Subcutaneous abdominal adipose tissue (tissue), 5 donors: ENCODE data around the gene LPIN1.

Experiments
- H3K27ac ChIP-seq: one replicate; pipeline ENCODE4 v1.7.0; 2013; ENCODE audit warnings: low read depth, mild to moderate bottlenecking, inconsistent platforms, low read length, moderate library complexity
- H3K27me3 ChIP-seq, 5 donors: one replicate each; pipeline ENCODE4 v1.7.0; 2013; ENCODE audit warnings: low read length in 5 of 5, inconsistent platforms in 1 of 5; ENCODE audit not compliant: control insufficient read depth in 5 of 5, insufficient read depth in 4 of 5
- H3K36me3 ChIP-seq, 5 donors: one replicate each; pipeline ENCODE4 v1.7.0; 2013; ENCODE audit warnings: low read length in 5 of 5; ENCODE audit not compliant: control insufficient read depth in 5 of 5, insufficient read depth in 5 of 5
- H3K4me1 ChIP-seq, 5 donors: one replicate each; pipeline ENCODE4 v1.7.0; 2013; ENCODE audit warnings: low read length in 5 of 5, mild to moderate bottlenecking in 3 of 5, moderate library complexity in 1 of 5; ENCODE audit not compliant: control insufficient read depth in 5 of 5, insufficient read depth in 5 of 5
- H3K4me3 ChIP-seq, 5 donors: one replicate each; pipeline ENCODE4 v1.7.0; 2013; ENCODE audit warnings: low read length in 5 of 5, low read depth in 1 of 5
- H3K9ac ChIP-seq, 5 donors: one replicate each; pipeline ENCODE4 v1.7.0; 2013; ENCODE audit warnings: low read length in 5 of 5, mild to moderate bottlenecking in 4 of 5, moderate library complexity in 3 of 5
- H3K9me3 ChIP-seq, 5 donors: one replicate each; pipeline ENCODE4 v1.7.0; 2013; ENCODE audit warnings: low read length in 5 of 5; ENCODE audit not compliant: control insufficient read depth in 5 of 5
- donor health status: healthy.
- donor health status: healthy.
- donor health status: healthy.
- donor health status: healthy.
- donor health status: healthy.

Gene LPIN1

DNA sequence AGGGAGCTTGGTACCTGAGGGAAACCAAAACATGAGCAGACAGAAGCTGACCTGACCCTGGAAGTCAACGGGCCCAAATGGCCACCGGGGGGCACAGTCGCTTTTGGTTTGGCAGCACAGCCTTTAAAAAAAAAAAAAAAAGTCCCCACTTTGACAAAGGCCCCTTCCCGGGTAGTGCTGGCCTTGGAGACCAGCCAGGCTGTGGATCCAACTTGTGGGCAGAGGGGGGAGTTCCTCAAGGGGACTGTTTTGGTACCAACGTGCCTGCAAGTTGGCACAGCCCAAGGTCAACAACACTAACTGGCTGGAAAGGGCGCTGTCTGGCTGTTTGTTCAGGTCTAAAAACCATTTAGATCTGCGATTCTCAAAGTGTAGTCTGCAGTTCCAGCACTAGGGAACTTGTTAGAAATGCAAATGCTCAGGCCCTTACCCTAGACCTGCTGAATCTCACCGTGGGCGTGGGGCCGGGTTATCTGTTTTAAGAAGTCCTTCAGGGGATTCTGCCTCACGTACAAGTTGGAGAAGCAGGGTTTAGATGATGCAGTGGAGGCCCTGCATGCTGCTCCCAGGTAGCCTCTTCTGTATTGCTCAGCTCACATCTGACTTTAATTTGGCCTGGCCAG lies 83.0 kb downstream of the LPIN1 start:
- H3K4me3 ChIP-seq = peak overlapping the region in 4 of 5 donors; percentile 54 to 64 (median 56)
- H3K27me3 ChIP-seq = peaks cover 0 to under 1% (median 0%) of the 10 kb centered on the region in 5 donors
- peaks cover 9 to 26% (median 21%) of the 10 kb centered on the region in 5 donors for H3K4me1 ChIP-seq
- peak overlapping the region; percentile 63 for H3K27ac ChIP-seq
- H3K9ac ChIP-seq = peak overlapping the region in 2 of 5 donors; percentile 43 to 59
- H3K36me3 ChIP-seq = peaks cover 3 to 34% (median 24%) of the 10 kb centered on the region in 5 donors
- H3K9me3 ChIP-seq = peaks cover 0 to 6% (median 3%) of the 10 kb centered on the region in 5 donors

DNA sequence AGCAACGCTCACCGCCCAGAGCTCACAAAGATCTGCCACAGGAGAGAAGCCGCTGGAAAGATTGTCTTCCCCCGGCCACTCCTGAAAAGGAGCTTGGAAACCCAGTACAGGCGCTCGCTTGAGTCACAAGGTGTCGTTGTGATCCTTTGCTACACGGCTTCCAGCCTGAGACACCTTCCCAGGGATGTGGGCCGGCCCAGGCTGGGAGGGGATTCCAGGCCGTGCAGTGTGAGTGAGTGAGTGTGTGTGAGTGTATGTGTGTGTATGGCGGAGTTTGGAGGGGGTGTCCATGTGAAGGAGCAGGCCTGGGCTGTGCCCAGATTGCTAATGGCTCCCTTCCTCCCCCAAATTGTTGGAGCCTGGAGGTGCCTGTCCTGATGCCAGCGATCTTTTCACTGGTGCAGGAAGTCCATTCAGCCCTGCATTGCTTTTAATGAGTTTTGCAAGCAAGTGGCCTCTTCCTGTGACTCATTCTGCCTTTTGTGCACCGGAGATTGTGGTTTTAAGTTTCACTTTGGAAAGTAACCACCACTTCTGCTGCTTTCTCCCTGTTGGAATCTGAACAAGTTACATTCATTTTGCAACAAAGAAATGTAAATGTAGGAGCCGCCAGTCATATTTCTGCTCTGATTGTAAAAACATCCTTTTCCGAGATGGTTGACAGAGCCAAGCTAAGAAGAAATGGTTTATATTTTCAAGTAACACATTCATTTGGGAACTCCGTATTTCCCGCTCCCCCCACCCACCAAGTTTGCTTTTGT lies 83.7 kb downstream of the LPIN1 start:
- peak overlapping the region in 4 of 5 donors; percentile 43 to 59 (median 46) for H3K9ac ChIP-seq
- H3K4me1 ChIP-seq = peaks cover 9 to 26% (median 21%) of the 10 kb centered on the region in 5 donors
- H3K27ac ChIP-seq = peak overlapping the region; percentile 63
- H3K27me3 ChIP-seq = peaks cover 0 to 2% (median 0%) of the 10 kb centered on the region in 5 donors
- peaks cover 3 to 27% (median 17%) of the 10 kb centered on the region in 5 donors for H3K36me3 ChIP-seq
- H3K4me3 ChIP-seq = peak overlapping the region; percentile 38 to 64 (median 55)
- peaks cover 0 to 12% (median 10%) of the 10 kb centered on the region in 5 donors for H3K9me3 ChIP-seq

DNA sequence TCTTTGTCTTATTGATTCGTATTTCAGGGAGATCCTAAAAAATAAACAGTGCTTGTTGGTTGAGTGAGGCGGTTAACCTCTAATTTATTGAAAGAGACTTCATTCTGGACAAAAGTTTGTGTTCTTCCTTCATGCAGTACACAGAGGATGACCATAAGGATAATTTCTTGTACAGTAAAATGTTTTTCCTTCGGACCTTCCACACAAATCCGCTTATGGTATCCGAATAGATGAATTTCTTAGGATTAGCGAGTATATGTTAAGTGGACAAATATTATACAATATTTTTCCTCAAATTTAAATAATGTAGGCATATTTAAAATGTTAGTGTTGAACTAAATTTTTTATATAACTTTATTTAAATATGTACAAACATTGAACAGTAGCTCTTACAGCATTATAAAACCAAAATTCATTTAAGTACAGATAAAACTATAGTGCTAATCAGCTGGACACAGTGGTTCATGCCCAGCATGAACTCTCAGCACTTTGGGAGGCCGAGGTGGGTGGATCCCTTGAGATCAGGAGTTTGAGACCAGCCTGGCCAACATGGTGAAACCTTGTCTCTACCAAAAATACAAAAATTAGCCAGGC lies 84.4 kb downstream of the LPIN1 start:
- peaks cover 2 to 20% (median 10%) of the 10 kb centered on the region in 5 donors for H3K36me3 ChIP-seq
- peak overlapping the region; percentile 63 for H3K27ac ChIP-seq
- H3K9me3 ChIP-seq = peaks cover 0 to 12% (median 10%) of the 10 kb centered on the region in 5 donors
- H3K4me3 ChIP-seq = peak overlapping the region; percentile 38 to 64 (median 55)
- peak overlapping the region in 3 of 5 donors; percentile 5 to 49 (median 43) for H3K9ac ChIP-seq
- peaks cover 0 to 2% (median 0%) of the 10 kb centered on the region in 5 donors for H3K27me3 ChIP-seq
- H3K4me1 ChIP-seq = peaks cover 9 to 26% (median 21%) of the 10 kb centered on the region in 5 donors

- H3K36me3 ChIP-seq = peaks cover 0 to 16% (median 7%) of the 10 kb centered on the region in 5 donors
- H3K4me1 ChIP-seq = peaks cover 9 to 26% (median 21%) of the 10 kb centered on the region in 5 donors
- peaks cover 0 to 2% (median 0%) of the 10 kb centered on the region in 5 donors for H3K27me3 ChIP-seq
- H3K9me3 ChIP-seq = peaks cover 0 to 12% (median 10%) of the 10 kb centered on the region in 5 donors
- no peak overlapping the region for H3K4me3 ChIP-seq
- H3K27ac ChIP-seq = no peak overlapping the region
- H3K9ac ChIP-seq = no peak overlapping the region
Measured at GRCh38 chr2:11831415-11831814, 85.0 kb downstream of the LPIN1 start.

DNA sequence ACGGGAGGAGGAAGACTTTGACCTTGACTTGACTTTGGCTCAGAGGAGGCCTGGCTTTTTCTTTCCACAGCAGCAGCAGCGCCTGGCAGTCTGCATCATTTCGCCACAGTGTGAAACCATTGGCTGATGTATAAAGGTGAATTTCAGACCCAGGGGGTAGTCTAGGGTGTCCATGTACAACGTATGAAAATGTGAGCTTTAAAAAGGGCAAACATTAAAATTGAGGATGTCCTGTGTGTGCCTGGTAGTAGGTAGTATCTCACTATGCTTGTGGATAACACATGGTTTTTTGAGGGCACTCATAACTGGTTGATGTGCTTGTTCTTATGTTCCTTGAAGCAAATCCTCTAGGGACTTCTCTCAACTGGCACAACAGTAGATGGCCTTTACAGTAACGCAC lies 86.1 kb downstream of the LPIN1 start:
- Histone ChIP-seq H3K9me3 (peaks cover 0 to 12% (median 10%) of the 10 kb centered on the region in 5 donors), H3K36me3 (peaks cover 0 to 5% (median 0%) of the 10 kb centered on the region in 5 donors), H3K4me3 (no peak overlapping the region), H3K9ac (no peak overlapping the region), H3K27me3 (peaks cover 0 to 3% (median 0%) of the 10 kb centered on the region in 5 donors), H3K4me1 (peaks cover 9 to 26% (median 21%) of the 10 kb centered on the region in 5 donors), H3K27ac (no peak overlapping the region)

GRCh38 chr2:11833601-11834000 lies 87.2 kb downstream of the LPIN1 start:
- peaks cover 0 to 12% (median 10%) of the 10 kb centered on the region in 5 donors for H3K9me3 ChIP-seq
- no peak overlapping the region for H3K27ac ChIP-seq
- H3K4me3 ChIP-seq = no peak overlapping the region
- H3K9ac ChIP-seq = no peak overlapping the region
- H3K4me1 ChIP-seq = peaks cover 9 to 26% (median 21%) of the 10 kb centered on the region in 5 donors
- H3K36me3 ChIP-seq = no peaks in the 10 kb centered on the region
- peaks cover 0 to 13% (median 3%) of the 10 kb centered on the region in 5 donors for H3K27me3 ChIP-seq

DNA sequence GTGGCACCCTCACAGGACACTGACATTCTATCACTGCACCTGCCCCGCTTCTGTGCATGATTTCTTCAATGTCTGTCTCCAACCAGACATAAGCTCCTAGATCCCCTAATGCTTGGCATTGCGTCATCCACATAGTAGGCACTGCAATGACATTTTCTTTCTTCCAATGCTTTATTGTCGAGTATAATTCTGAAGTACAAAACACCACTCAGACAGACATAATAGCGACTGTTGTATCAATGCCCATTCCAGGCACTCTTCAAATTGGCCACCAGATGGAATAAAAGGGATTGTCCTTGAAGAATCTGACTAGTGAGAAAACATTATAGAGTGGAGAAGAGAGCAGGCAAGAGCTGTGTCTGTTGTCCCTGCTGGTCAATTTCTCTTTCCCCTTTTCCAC lies 89.0 kb downstream of the LPIN1 start:
- H3K4me3 ChIP-seq = no peak overlapping the region
- peaks cover 0 to 10% (median 6%) of the 10 kb centered on the region in 5 donors for H3K4me1 ChIP-seq
- peaks cover 0 to 12% (median 10%) of the 10 kb centered on the region in 5 donors for H3K9me3 ChIP-seq
- H3K27ac ChIP-seq = no peak overlapping the region
- no peaks in the 10 kb centered on the region for H3K36me3 ChIP-seq
- H3K27me3 ChIP-seq = peaks cover 0 to 14% (median 3%) of the 10 kb centered on the region in 5 donors
- H3K9ac ChIP-seq = no peak overlapping the region

GRCh38 chr2:11836647-11837219 lies 90.3 kb downstream of the LPIN1 start:
- Histone ChIP-seq H3K36me3 (no peaks in the 10 kb centered on the region), H3K27me3 (peaks cover 0 to 14% (median 3%) of the 10 kb centered on the region in 5 donors), H3K9ac (no peak overlapping the region), H3K4me1 (peaks cover 0 to 6% (median 0%) of the 10 kb centered on the region in 5 donors), H3K4me3 (no peak overlapping the region), H3K9me3 (peaks cover 0 to 12% (median 10%) of the 10 kb centered on the region in 5 donors), H3K27ac (no peak overlapping the region)

- H3K36me3 ChIP-seq = no peaks in the 10 kb centered on the region
- peaks cover 0 to 12% (median 10%) of the 10 kb centered on the region in 5 donors for H3K9me3 ChIP-seq
- no peak overlapping the region for H3K4me3 ChIP-seq
- no peak overlapping the region for H3K9ac ChIP-seq
- peaks cover 0 to 14% (median 3%) of the 10 kb centered on the region in 5 donors for H3K27me3 ChIP-seq
- H3K4me1 ChIP-seq = peaks cover 0 to 6% (median 0%) of the 10 kb centered on the region in 5 donors
- H3K27ac ChIP-seq = no peak overlapping the region
Measured at GRCh38 chr2:11837875-11838734, 91.7 kb downstream of the LPIN1 start.
